ENCODE data around the gene RASAL1.

DNA sequence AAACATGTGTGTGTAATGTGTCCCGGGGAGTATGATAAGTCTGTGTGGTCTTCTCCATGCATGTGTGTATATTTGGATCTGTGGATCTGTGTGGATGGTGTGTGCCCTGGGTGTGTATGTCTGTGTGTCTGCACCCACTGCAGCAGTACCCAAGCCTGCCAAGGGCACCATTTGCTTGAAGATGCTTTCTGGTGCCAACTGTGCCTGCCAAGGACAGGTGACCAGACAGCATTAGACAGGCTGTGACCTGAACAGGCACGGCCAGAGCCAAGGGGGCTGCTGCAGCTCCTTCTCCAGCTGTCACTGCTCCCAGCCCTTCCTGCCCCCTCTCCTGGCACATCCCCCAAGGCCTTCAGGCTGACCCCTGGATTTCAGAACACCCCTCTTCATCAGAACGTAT is 44.1 kb downstream of the RASAL1 start:
- TF ChIP-seq, protein P1, sequence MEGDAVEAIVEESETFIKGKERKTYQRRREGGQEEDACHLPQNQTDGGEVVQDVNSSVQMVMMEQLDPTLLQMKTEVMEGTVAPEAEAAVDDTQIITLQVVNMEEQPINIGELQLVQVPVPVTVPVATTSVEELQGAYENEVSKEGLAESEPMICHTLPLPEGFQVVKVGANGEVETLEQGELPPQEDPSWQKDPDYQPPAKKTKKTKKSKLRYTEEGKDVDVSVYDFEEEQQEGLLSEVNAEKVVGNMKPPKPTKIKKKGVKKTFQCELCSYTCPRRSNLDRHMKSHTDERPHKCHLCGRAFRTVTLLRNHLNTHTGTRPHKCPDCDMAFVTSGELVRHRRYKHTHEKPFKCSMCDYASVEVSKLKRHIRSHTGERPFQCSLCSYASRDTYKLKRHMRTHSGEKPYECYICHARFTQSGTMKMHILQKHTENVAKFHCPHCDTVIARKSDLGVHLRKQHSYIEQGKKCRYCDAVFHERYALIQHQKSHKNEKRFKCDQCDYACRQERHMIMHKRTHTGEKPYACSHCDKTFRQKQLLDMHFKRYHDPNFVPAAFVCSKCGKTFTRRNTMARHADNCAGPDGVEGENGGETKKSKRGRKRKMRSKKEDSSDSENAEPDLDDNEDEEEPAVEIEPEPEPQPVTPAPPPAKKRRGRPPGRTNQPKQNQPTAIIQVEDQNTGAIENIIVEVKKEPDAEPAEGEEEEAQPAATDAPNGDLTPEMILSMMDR (IDR thresholded peaks at IDR 0.05), result no peak
- TF ChIP-seq POLR2AphosphoS5 (IDR thresholded peaks at IDR 0.05), result no peak
- TF ChIP-seq POLR2A (IDR thresholded peaks at IDR 0.05), result no peak
